ENCODE data around the gene LHX3.

DNA sequence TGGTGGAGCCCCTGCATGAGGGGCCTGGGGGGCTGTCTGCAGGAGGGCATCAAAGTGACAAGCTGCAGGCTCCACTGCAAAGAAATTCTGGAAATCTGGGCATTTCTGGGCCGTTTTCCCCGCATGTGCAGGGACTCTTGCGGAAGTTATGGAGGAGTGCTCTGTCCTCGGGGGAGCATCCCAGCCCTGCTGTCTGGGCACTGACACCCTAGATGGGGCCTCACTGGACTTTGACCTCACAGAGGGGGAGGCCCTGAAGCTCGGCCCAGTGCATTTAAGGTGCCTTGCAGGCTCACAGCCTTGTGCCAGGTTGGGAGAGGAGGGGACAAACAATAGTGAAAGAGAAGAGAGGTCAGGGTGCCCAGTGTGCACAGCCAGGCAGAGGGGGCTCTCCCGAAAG is 35.4 kb downstream of the LHX3 start:
- TF ChIP-seq, protein P1, sequence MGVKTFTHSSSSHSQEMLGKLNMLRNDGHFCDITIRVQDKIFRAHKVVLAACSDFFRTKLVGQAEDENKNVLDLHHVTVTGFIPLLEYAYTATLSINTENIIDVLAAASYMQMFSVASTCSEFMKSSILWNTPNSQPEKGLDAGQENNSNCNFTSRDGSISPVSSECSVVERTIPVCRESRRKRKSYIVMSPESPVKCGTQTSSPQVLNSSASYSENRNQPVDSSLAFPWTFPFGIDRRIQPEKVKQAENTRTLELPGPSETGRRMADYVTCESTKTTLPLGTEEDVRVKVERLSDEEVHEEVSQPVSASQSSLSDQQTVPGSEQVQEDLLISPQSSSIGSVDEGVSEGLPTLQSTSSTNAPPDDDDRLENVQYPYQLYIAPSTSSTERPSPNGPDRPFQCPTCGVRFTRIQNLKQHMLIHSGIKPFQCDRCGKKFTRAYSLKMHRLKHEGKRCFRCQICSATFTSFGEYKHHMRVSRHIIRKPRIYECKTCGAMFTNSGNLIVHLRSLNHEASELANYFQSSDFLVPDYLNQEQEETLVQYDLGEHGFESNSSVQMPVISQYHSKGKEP (tag by site-specific recombination; IDR thresholded peaks at IDR 0.05): no peak
- TF ChIP-seq ZNF473 (tag by site-specific recombination; IDR thresholded peaks at IDR 0.05): no peak
